Activated T-cell treated with anti-CD3 and anti-CD28 coated beads, Interleukin-2, amount 50 U/mL, for 4 hours (primary cell): Measurements from ENCODE around the gene COX4I2. TPM values are rescaled to one million over a fixed set of nuclear protein-coding genes. Genes with fewer than 3 reads are reported as not detected.
"Not testable (repeated sequence)": the region's sequence is repeated elsewhere in the genome, so short reads cannot be mapped to it uniquely, and the experiment has no call there.

Experiments
- ATAC-seq, 2 donors: fragments of 200-7000 bp; cut with Tn5 transposase; one replicate each; pipeline ENCODE4 v1.10.0; 2021
- DNase-seq: peaks from one replicate; pipeline ENCODE4 v3.0.0-alpha.2; 2020
- H3K27me3 Mint-ChIP-seq: one replicate; pipeline ENCODE4 v1.8.0; 2021; ENCODE audit warnings: low read depth, mixed read lengths
- H3K36me3 Mint-ChIP-seq: one replicate; pipeline ENCODE4 v1.8.0; 2022; ENCODE audit warnings: mixed read lengths; ENCODE audit not compliant: insufficient read depth
- H3K4me1 Mint-ChIP-seq: one replicate; pipeline ENCODE4 v1.8.0; 2021; ENCODE audit warnings: low read depth, mixed read lengths
- H3K4me3 Mint-ChIP-seq: one replicate; pipeline ENCODE4 v1.8.0; 2021; ENCODE audit warnings: mild to moderate bottlenecking, moderate library complexity, mixed read lengths
- H3K9me3 Mint-ChIP-seq: one replicate; pipeline ENCODE4 v1.8.0; 2021; ENCODE audit warnings: mixed read lengths
- total RNA-seq, 3 donors: library from RNA; stranded (reverse); gene quantifications; one replicate each; pipeline ENCODE4 v1.2.1, GENCODE V29; 2021

Gene COX4I2
- total RNA-seq, 3 donors from 2014 or later, result not detected

GRCh38 chr20:31604567-31605030 lies 33.1 kb upstream of the COX4I2 start:
- DNase-seq (no peak), ATAC-seq (no peak)
- Mint-ChIP-seq H3K36me3 (no peaks in the 10 kb centered on the region), H3K4me1 (peaks cover 24% of the 10 kb centered on the region), H3K27me3 (peaks cover 53% of the 10 kb centered on the region), H3K9me3 (no peaks in the 10 kb centered on the region), H3K4me3 (peak overlapping the region; percentile 88)

- ATAC-seq, result peak; percentile 90 to 91
- Mint-ChIP-seq H3K4me3 (peak within 1 kb of the TSS; percentile 88), H3K27me3 (peaks cover 53% of the 10 kb centered on the region)
Measured at GRCh38 chr20:31605031-31605901, 32.4 kb upstream of the COX4I2 start, which contains the start of gene ID1. Gene ID1, plus strand, starts transcription at chr20:31605289. Its CDS starts 99 bp downstream, at chr20:31605388.

GRCh38 chr20:31605902-31606803 lies 31.6 kb upstream of the COX4I2 start:
- Mint-ChIP-seq H3K36me3 (no peaks in the 10 kb centered on the region), H3K9me3 (no peaks in the 10 kb centered on the region), H3K4me1 (peaks cover 24% of the 10 kb centered on the region), H3K4me3 (peak overlapping the region; percentile 88), H3K27me3 (peaks cover 55% of the 10 kb centered on the region)
- no peak for ATAC-seq
- no peak for DNase-seq

More at GRCh38 chr20:31605031-31605901, 32.4 kb upstream of the COX4I2 start, which contains the start of gene ID1:
- Mint-ChIP-seq H3K9me3 (no peaks in the 10 kb centered on the region), H3K36me3 (no peaks in the 10 kb centered on the region), H3K4me1 (peaks cover 24% of the 10 kb centered on the region)
- DNase-seq, result peak; percentile 90

GRCh38 chr20:31606804-31607639 lies 30.7 kb upstream of the COX4I2 start:
- peaks cover 55% of the 10 kb centered on the region for H3K27me3 Mint-ChIP-seq
- DNase-seq, result no peak
- ATAC-seq, result no peak
- no peaks in the 10 kb centered on the region for H3K36me3 Mint-ChIP-seq
- no peak overlapping the region for H3K4me3 Mint-ChIP-seq
- no peaks in the 10 kb centered on the region for H3K9me3 Mint-ChIP-seq
- H3K4me1 Mint-ChIP-seq, result peaks cover 24% of the 10 kb centered on the region

- H3K36me3 Mint-ChIP-seq, result no peaks in the 10 kb centered on the region
- H3K9me3 Mint-ChIP-seq, result no peaks in the 10 kb centered on the region
Measured at GRCh38 chr20:31607640-31608250, 30.0 kb upstream of the COX4I2 start.

GRCh38 chr20:31608251-31608945 lies 29.3 kb upstream of the COX4I2 start:
- no peak overlapping the region for H3K4me3 Mint-ChIP-seq
- no peaks in the 10 kb centered on the region for H3K9me3 Mint-ChIP-seq
- H3K27me3 Mint-ChIP-seq, result peaks cover 46% of the 10 kb centered on the region
- no peak for ATAC-seq
- H3K4me1 Mint-ChIP-seq, result peaks cover 18% of the 10 kb centered on the region
- DNase-seq, result no peak
- no peaks in the 10 kb centered on the region for H3K36me3 Mint-ChIP-seq

More at GRCh38 chr20:31607640-31608250, 30.0 kb upstream of the COX4I2 start:
- no peak for DNase-seq
- Mint-ChIP-seq H3K4me1 (peaks cover 21% of the 10 kb centered on the region), H3K4me3 (no peak overlapping the region), H3K27me3 (peaks cover 51% of the 10 kb centered on the region)
- no peak for ATAC-seq

GRCh38 chr20:31612271-31612640 lies 25.5 kb upstream of the COX4I2 start:
- not testable (repeated sequence) for H3K9me3 Mint-ChIP-seq, ATAC-seq

GRCh38 chr20:31615416-31615815 lies 22.3 kb upstream of the COX4I2 start:
- Mint-ChIP-seq H3K9me3 (no peaks in the 10 kb centered on the region), H3K4me1 (peaks cover 3% of the 10 kb centered on the region), H3K36me3 (no peaks in the 10 kb centered on the region), H3K4me3 (no peak overlapping the region), H3K27me3 (peaks cover 8% of the 10 kb centered on the region)
- no peak for DNase-seq
- ATAC-seq, result no peak

More at GRCh38 chr20:31612271-31612640, 25.5 kb upstream of the COX4I2 start:
- not testable (repeated sequence) for DNase-seq, H3K4me3 Mint-ChIP-seq, H3K4me1 Mint-ChIP-seq, H3K36me3 Mint-ChIP-seq
- peaks cover 23% of the 10 kb centered on the region for H3K27me3 Mint-ChIP-seq

- Mint-ChIP-seq H3K4me3 (no peak overlapping the region), H3K9me3 (no peaks in the 10 kb centered on the region), H3K36me3 (no peaks in the 10 kb centered on the region), H3K27me3 (peaks cover 7% of the 10 kb centered on the region), H3K4me1 (peaks cover 3% of the 10 kb centered on the region)
- DNase-seq, result no peak
- ATAC-seq, result no peak
Measured at GRCh38 chr20:31617432-31618104, 20.1 kb upstream of the COX4I2 start.

GRCh38 chr20:31620246-31620645 lies 17.5 kb upstream of the COX4I2 start:
- H3K36me3 Mint-ChIP-seq, result no peaks in the 10 kb centered on the region
- ATAC-seq, result no peak

GRCh38 chr20:31623123-31623505 lies 14.6 kb upstream of the COX4I2 start:
- not testable (repeated sequence) for ATAC-seq, H3K9me3 Mint-ChIP-seq

More at GRCh38 chr20:31620246-31620645, 17.5 kb upstream of the COX4I2 start:
- peaks cover 7% of the 10 kb centered on the region for H3K27me3 Mint-ChIP-seq
- peaks cover 3% of the 10 kb centered on the region for H3K4me1 Mint-ChIP-seq
- no peaks in the 10 kb centered on the region for H3K9me3 Mint-ChIP-seq
- DNase-seq, result no peak
- no peak overlapping the region for H3K4me3 Mint-ChIP-seq

GRCh38 chr20:31626534-31626933 lies 11.2 kb upstream of the COX4I2 start:
- not testable (repeated sequence) for H3K9me3 Mint-ChIP-seq, H3K36me3 Mint-ChIP-seq, H3K4me1 Mint-ChIP-seq, DNase-seq, H3K27me3 Mint-ChIP-seq, H3K4me3 Mint-ChIP-seq, ATAC-seq

More at GRCh38 chr20:31623123-31623505, 14.6 kb upstream of the COX4I2 start:
- H3K36me3 Mint-ChIP-seq, DNase-seq, H3K4me3 Mint-ChIP-seq, H3K4me1 Mint-ChIP-seq, H3K27me3 Mint-ChIP-seq: not testable (repeated sequence)
